Activated T-helper 1 cell treated with anti-CD3 and anti-CD28 coated beads, Interleukin-12 subunit alpha, Interleukin-12 subunit beta, Interleukin-2, Interleukin-4 antibody, amounts not matched to agents 30 ng/mL and 10 ng/mL and 1 ng/mL, durations not matched to agents 14 hours and 24 hours and 36 hours (primary cell): Measurements from ENCODE around the gene PRG2. TPM values are rescaled to one million over a fixed set of nuclear protein-coding genes. Genes with fewer than 3 reads are reported as not detected.
"Not testable (repeated sequence)": the region's sequence is repeated elsewhere in the genome, so short reads cannot be mapped to it uniquely, and the experiment has no call there.

Experiments
- DNase-seq: peaks from one replicate; pipeline ENCODE4 v3.0.0; 2021; ENCODE audit warnings: low spot score
- H3K27ac Mint-ChIP-seq: one replicate; pipeline ENCODE4 v1.8.0; 2021; ENCODE audit warnings: mild to moderate bottlenecking, mixed read lengths
- H3K27me3 Mint-ChIP-seq: one replicate; pipeline ENCODE4 v1.8.0; 2022; ENCODE audit warnings: mild to moderate bottlenecking, moderate library complexity, mixed read lengths; ENCODE audit not compliant: insufficient read depth
- H3K36me3 Mint-ChIP-seq: one replicate; pipeline ENCODE4 v1.8.0; 2021; ENCODE audit warnings: low read depth, mixed read lengths
- H3K4me1 Mint-ChIP-seq: one replicate; pipeline ENCODE4 v1.8.0; 2021; ENCODE audit warnings: low read depth, mixed read lengths
- H3K4me3 Mint-ChIP-seq: one replicate; pipeline ENCODE4 v1.8.0; 2021; ENCODE audit warnings: mild to moderate bottlenecking, moderate library complexity, mixed read lengths
- H3K9me3 Mint-ChIP-seq: one replicate; pipeline ENCODE4 v1.8.0; 2021; ENCODE audit warnings: mixed read lengths
- intact Hi-C: fragments of 100-400 bp; cut with micrococcal nuclease; formaldehyde crosslinking; loops from one replicate; pipeline ENCODE4 v1.15.1; 2024
- total RNA-seq: library from RNA; stranded (reverse); gene quantifications from 2 replicates; pipeline ENCODE4 v1.2.3, GENCODE V29; 2022

The PRG2 gene
- total RNA-seq, 1 donor from 2014 or later, result not detected

DNA sequence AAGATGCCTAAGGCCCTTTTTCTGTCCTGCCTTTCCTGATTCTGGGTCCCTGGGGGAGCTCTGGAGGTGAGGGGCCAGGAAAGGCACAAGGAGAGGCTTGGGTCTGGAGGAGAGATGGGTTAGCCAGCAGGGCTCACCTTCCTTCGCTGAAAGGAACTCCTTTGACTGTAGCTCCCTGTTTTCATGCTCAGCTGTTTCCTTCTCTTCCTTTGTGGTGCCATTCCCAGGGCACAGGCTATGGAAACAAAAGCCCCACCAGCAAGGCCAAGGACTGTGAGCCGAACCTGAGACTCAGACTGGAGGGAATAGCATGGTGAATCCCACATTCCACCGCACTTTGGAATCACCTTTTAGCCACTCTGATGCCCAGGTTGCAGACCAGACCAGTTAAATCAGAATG, 26.0 kb upstream of the PRG2 start:
- no peaks in the 10 kb centered on the region for H3K9me3 Mint-ChIP-seq
- no peak overlapping the region for H3K27ac Mint-ChIP-seq
- H3K27me3 Mint-ChIP-seq, result no peaks in the 10 kb centered on the region
- peaks cover 19% of the 10 kb centered on the region for H3K4me1 Mint-ChIP-seq
- no peak overlapping the region for H3K4me3 Mint-ChIP-seq
- no peak for DNase-seq
- intact Hi-C loops, result no loop called here
- peaks cover 65% of the 10 kb centered on the region for H3K36me3 Mint-ChIP-seq

DNA sequence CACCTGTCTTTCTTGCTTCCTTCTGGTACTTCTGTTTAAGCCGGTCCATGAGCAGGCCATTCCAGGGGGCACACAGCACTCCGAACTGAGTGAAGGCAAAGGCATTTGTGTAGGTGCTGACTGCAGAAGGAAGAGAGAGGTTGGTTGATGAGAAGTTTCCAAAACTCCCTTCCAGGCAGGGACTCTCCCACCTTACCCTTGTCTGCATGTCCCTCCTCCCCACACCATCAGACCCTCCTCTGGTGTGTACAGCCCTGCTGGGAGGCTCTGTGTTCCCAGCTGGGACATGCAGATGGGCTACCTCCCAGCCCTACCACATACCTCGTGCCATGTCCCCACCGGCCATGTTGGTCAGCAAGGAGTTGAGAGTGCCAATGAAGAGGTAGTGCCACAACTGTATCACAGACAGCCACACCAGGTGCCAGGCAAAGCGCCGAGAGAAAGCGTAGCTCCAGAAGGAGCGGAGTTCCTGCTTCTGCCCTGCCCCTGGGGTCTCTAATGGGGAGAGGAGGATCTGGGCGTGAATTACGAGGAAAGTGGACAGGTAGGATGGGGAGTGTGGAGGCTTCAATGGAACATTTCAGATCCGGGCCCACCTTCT, 24.3 kb upstream of the PRG2 start:
- peaks cover 60% of the 10 kb centered on the region for H3K36me3 Mint-ChIP-seq
- no peak overlapping the region for H3K27ac Mint-ChIP-seq

DNA sequence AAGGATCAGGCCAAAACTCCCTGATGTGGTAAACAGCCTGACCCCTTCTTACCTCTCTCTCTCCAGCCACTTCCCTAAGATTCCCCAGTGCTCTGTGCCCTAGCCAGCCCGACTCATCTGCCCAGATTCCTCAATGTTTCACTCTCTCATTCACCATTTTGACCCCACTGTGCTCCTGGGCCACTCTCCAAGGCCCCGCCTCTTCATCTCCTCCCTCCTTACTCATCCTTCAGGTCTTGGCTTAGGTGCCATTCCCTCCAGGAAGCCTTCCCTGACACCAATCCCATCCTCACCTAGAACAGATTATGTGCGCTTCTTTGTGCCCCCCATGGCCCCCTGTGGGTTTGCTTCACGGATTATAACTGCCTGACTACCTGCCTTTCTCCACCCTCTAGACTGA, 23.2 kb upstream of the PRG2 start:
- Mint-ChIP-seq H3K27me3 (no peaks in the 10 kb centered on the region), H3K4me3 (no peak overlapping the region), H3K4me1 (peaks cover 18% of the 10 kb centered on the region), H3K36me3 (peaks cover 58% of the 10 kb centered on the region), H3K9me3 (no peaks in the 10 kb centered on the region), H3K27ac (peak overlapping the region; percentile 2)
- DNase-seq, result no peak
- intact Hi-C loops, result no loop called here

More for the DNA sequence above, 24.3 kb upstream of the PRG2 start:
- H3K4me3 Mint-ChIP-seq, result peak overlapping the region; percentile 47
- intact Hi-C loops, result no loop called here
- H3K9me3 Mint-ChIP-seq, result no peaks in the 10 kb centered on the region
- peaks cover 18% of the 10 kb centered on the region for H3K4me1 Mint-ChIP-seq
- no peaks in the 10 kb centered on the region for H3K27me3 Mint-ChIP-seq
- no peak for DNase-seq

DNA sequence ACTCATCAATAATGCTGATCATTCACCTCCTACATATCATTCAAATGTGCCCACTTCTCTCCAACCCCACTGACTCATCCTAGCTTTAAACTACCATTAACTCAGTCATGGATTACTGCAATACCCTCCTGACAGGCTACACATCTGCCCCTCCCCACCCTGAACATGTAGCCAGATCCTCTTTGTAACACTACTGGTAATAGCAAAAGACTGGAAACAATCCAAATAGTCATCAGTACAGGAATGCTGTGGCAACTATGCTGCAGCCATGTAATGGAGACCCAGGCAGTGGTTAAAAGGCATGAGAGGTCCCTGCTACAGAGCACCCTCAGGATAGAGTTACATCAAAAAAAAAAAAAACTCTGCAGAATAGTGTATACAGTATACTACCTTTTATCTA, 19.8 kb upstream of the PRG2 start:
- no peaks in the 10 kb centered on the region for H3K9me3 Mint-ChIP-seq
- no peak overlapping the region for H3K27ac Mint-ChIP-seq
- intact Hi-C loops, result no loop called here
- no peak for DNase-seq
- no peak overlapping the region for H3K4me3 Mint-ChIP-seq
- H3K36me3 Mint-ChIP-seq, result peaks cover 62% of the 10 kb centered on the region
- peaks cover 43% of the 10 kb centered on the region for H3K4me1 Mint-ChIP-seq
- H3K27me3 Mint-ChIP-seq, result no peaks in the 10 kb centered on the region

GRCh38 chr11:57409321-57410100, 19.1 kb upstream of the PRG2 start:
- peaks cover 60% of the 10 kb centered on the region for H3K36me3 Mint-ChIP-seq
- intact Hi-C loops, result no loop called here
- H3K4me3 Mint-ChIP-seq, result no peak overlapping the region
- no peaks in the 10 kb centered on the region for H3K27me3 Mint-ChIP-seq
- no peak overlapping the region for H3K27ac Mint-ChIP-seq
- H3K9me3 Mint-ChIP-seq, result no peaks in the 10 kb centered on the region
- peaks cover 44% of the 10 kb centered on the region for H3K4me1 Mint-ChIP-seq
- no peak for DNase-seq

GRCh38 chr11:57408771-57409170, 18.3 kb upstream of the PRG2 start:
- H3K36me3 Mint-ChIP-seq, result peaks cover 55% of the 10 kb centered on the region
- no peak for DNase-seq
- H3K4me3 Mint-ChIP-seq, result no peak overlapping the region
- intact Hi-C loops, result no loop called here
- H3K4me1 Mint-ChIP-seq, result peaks cover 40% of the 10 kb centered on the region
- no peaks in the 10 kb centered on the region for H3K9me3 Mint-ChIP-seq
- no peaks in the 10 kb centered on the region for H3K27me3 Mint-ChIP-seq
- H3K27ac Mint-ChIP-seq, result no peak overlapping the region

- DNase-seq, result no peak
- Mint-ChIP-seq H3K4me3 (no peak overlapping the region), H3K27me3 (no peaks in the 10 kb centered on the region), H3K27ac (no peak overlapping the region), H3K36me3 (peaks cover 47% of the 10 kb centered on the region), H3K4me1 (peaks cover 35% of the 10 kb centered on the region), H3K9me3 (no peaks in the 10 kb centered on the region)
- intact Hi-C loops, result no loop called here
Measured at GRCh38 chr11:57407941-57408475, 17.6 kb upstream of the PRG2 start.

DNA sequence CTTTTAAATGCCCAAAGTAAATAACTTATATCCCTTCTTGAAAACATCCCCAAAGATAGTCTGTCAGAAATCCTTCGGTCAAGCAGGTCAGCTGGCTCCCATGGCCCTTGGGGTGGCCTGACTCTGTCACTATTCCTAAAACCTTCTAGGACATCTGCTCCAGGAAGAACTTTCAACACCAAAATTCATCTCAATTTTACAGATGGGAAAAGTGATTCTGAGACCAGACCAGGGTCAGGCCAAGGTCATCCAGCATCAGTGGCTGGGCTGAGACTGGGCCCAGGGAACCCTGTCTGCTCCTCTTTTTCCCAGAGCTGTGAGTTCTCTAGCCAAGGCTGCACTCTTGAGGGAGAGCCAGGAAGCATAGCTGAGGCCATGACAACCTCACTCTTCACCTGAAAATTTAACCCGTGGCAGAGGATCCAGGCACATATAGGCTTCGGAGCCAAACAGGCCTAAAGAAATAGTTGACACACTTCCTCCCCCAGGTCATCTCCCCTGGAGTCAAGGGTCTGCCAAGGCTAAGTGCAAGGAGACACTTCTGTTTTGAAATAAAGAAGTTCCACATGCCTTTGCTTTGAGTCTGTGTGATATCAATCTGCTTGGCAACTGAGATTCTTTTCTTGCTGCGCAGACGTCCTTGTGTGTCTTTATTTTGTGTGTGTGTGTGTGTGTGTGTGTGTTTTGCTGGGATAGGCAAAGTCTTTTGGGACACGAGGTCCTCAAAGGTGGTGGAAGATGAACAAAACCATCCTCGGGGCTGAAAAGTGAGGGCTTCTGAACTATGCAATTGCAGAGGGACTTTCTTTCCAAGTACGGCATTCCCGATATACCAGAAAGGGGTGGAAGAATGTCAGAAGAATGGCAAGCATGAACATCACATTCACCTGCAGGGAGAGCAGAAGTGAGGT, 16.8 kb upstream of the PRG2 start:
- no peaks in the 10 kb centered on the region for H3K9me3 Mint-ChIP-seq
- intact Hi-C loops, result no loop called here
- peaks cover 35% of the 10 kb centered on the region for H3K4me1 Mint-ChIP-seq
- peak overlapping the region; percentile 91 for H3K27ac Mint-ChIP-seq
- no peak for DNase-seq
- no peak overlapping the region for H3K4me3 Mint-ChIP-seq
- no peaks in the 10 kb centered on the region for H3K27me3 Mint-ChIP-seq
- H3K36me3 Mint-ChIP-seq, result peaks cover 44% of the 10 kb centered on the region

DNA sequence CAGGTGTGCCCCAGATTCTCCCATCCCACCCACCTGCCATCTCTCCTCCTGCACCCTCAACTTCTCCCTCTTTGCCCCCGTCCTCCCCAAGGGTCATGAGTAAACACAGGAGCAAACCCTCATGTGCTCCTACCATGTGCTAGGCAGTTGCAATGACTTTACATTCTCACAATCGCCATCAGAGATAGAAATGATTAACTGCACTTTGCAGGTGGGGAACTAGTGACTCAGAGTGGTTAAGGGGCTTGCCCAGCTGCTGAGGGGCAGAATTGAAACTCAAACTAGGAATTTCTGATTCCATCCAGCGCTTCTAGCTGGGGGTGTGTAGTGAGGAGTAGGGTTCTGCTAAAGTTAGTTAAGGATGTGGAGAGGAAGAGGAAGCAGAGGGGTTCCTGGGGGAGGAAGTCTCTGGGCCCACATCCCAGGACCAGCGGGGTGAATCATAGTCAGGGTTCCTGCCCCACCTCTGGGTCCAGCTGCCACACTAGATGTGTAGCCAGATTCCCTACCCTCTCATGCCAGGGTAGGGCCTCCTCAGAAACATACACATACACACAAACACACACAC, 16.0 kb upstream of the PRG2 start:
- intact Hi-C loops, result loop anchor here (1.0 kb wide), 1 partner anchor 19 kb away; no protein-coding TSS in a partner anchor
- peaks cover 42% of the 10 kb centered on the region for H3K36me3 Mint-ChIP-seq
- H3K27me3 Mint-ChIP-seq, result no peaks in the 10 kb centered on the region
- H3K4me1 Mint-ChIP-seq, result peaks cover 35% of the 10 kb centered on the region
- H3K9me3 Mint-ChIP-seq, result no peaks in the 10 kb centered on the region
- peak overlapping the region; percentile 91 for H3K27ac Mint-ChIP-seq
- peak overlapping the region; percentile 20 for H3K4me3 Mint-ChIP-seq
- DNase-seq, result no peak

- H3K4me1 Mint-ChIP-seq, result peaks cover 34% of the 10 kb centered on the region
- H3K36me3 Mint-ChIP-seq, result peaks cover 36% of the 10 kb centered on the region
- no peak for DNase-seq
- no peak overlapping the region for H3K4me3 Mint-ChIP-seq
- peak overlapping the region; percentile 91 for H3K27ac Mint-ChIP-seq
- no peaks in the 10 kb centered on the region for H3K9me3 Mint-ChIP-seq
- intact Hi-C loops, result no loop called here
- no peaks in the 10 kb centered on the region for H3K27me3 Mint-ChIP-seq
Measured at GRCh38 chr11:57405271-57405860, 14.9 kb upstream of the PRG2 start.

DNA sequence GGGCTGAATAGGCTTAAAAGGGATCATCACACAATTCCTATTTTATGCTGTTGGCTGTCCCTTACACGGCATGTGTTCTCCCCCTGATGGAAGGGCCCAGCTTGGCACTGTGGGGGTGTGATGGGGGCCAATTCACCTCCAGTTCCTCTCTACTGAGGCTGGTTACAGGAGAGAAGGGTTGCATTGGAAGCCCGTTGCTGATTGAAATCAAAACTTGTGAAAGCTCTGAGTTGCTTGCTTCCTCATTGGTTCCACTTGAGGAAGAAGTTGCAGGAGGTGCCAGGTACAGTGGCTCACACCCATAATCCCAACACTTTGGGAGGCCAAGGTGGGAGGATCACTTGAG, 13.3 kb upstream of the PRG2 start:
- no peak for DNase-seq
- H3K27ac Mint-ChIP-seq, result no peak overlapping the region
- peaks cover 29% of the 10 kb centered on the region for H3K4me1 Mint-ChIP-seq
- no peak overlapping the region for H3K4me3 Mint-ChIP-seq
- peaks cover 30% of the 10 kb centered on the region for H3K36me3 Mint-ChIP-seq
- H3K9me3 Mint-ChIP-seq, result no peaks in the 10 kb centered on the region
- H3K27me3 Mint-ChIP-seq, result no peaks in the 10 kb centered on the region
- intact Hi-C loops, result no loop called here

GRCh38 chr11:57403003-57403801, 12.8 kb upstream of the PRG2 start:
- H3K9me3 Mint-ChIP-seq, H3K27ac Mint-ChIP-seq, intact Hi-C loops, H3K4me3 Mint-ChIP-seq, H3K27me3 Mint-ChIP-seq, DNase-seq: not testable (repeated sequence)
- H3K36me3 Mint-ChIP-seq, result peaks cover 29% of the 10 kb centered on the region
- H3K4me1 Mint-ChIP-seq, result peaks cover 29% of the 10 kb centered on the region
